ENCODE data around the gene CPED1. TPM values are rescaled to one million over a fixed set of nuclear protein-coding genes. Genes with fewer than 3 reads are reported as not detected.

CPED1 gene
- total RNA-seq, 1 donor from 2014 or later = not detected

- TF ChIP-seq CTCF (IDR thresholded peaks at IDR 0.05; ENCODE audit: partially characterized antibody, unreplicated experiment) = no peak
- DNase-seq = no peak
- Mint-ChIP-seq H3K36me3 (ENCODE audit: unreplicated experiment) (no peaks in the 10 kb centered on the region), H3K4me3 (ENCODE audit: unreplicated experiment) (no peak overlapping the region), H3K27me3 (ENCODE audit: unreplicated experiment) (no peaks in the 10 kb centered on the region), H3K9me3 (ENCODE audit: unreplicated experiment) (no peaks in the 10 kb centered on the region), H3K4me1 (ENCODE audit: low read depth, unreplicated experiment) (no peaks in the 10 kb centered on the region), H3K27ac (ENCODE audit: unreplicated experiment) (no peak overlapping the region)
Observed at GRCh38 chr7:121042899-121043298, 54.4 kb downstream of the CPED1 start.

GRCh38 chr7:121043314-121044234 is 55.1 kb downstream of the CPED1 start:
- no peak overlapping the region for H3K4me3 Mint-ChIP-seq (ENCODE audit: unreplicated experiment)
- H3K27ac Mint-ChIP-seq (ENCODE audit: unreplicated experiment) = no peak overlapping the region
- H3K9me3 Mint-ChIP-seq (ENCODE audit: unreplicated experiment) = no peaks in the 10 kb centered on the region
- no peaks in the 10 kb centered on the region for H3K36me3 Mint-ChIP-seq (ENCODE audit: unreplicated experiment)
- TF ChIP-seq CTCF (IDR thresholded peaks at IDR 0.05; ENCODE audit: partially characterized antibody, unreplicated experiment) = no peak
- no peak for DNase-seq
- no peaks in the 10 kb centered on the region for H3K27me3 Mint-ChIP-seq (ENCODE audit: unreplicated experiment)
- no peaks in the 10 kb centered on the region for H3K4me1 Mint-ChIP-seq (ENCODE audit: low read depth, unreplicated experiment)

GRCh38 chr7:121045090-121045489 is 56.6 kb downstream of the CPED1 start:
- TF ChIP-seq CTCF (IDR thresholded peaks at IDR 0.05; ENCODE audit: partially characterized antibody, unreplicated experiment) = no peak
- Mint-ChIP-seq H3K4me1 (ENCODE audit: low read depth, unreplicated experiment) (no peaks in the 10 kb centered on the region), H3K4me3 (ENCODE audit: unreplicated experiment) (no peak overlapping the region), H3K27me3 (ENCODE audit: unreplicated experiment) (no peaks in the 10 kb centered on the region), H3K27ac (ENCODE audit: unreplicated experiment) (no peak overlapping the region), H3K9me3 (ENCODE audit: unreplicated experiment) (no peaks in the 10 kb centered on the region), H3K36me3 (ENCODE audit: unreplicated experiment) (no peaks in the 10 kb centered on the region)
- DNase-seq = no peak

GRCh38 chr7:121046009-121046408 is 57.5 kb downstream of the CPED1 start:
- no peak for DNase-seq
- Mint-ChIP-seq H3K4me3 (ENCODE audit: unreplicated experiment) (no peak overlapping the region), H3K36me3 (ENCODE audit: unreplicated experiment) (no peaks in the 10 kb centered on the region), H3K4me1 (ENCODE audit: low read depth, unreplicated experiment) (no peaks in the 10 kb centered on the region), H3K27ac (ENCODE audit: unreplicated experiment) (no peak overlapping the region), H3K9me3 (ENCODE audit: unreplicated experiment) (no peaks in the 10 kb centered on the region), H3K27me3 (ENCODE audit: unreplicated experiment) (no peaks in the 10 kb centered on the region)
- TF ChIP-seq CTCF (IDR thresholded peaks at IDR 0.05; ENCODE audit: partially characterized antibody, unreplicated experiment) = no peak

GRCh38 chr7:121046893-121047468 is 58.5 kb downstream of the CPED1 start:
- Mint-ChIP-seq H3K4me1 (ENCODE audit: low read depth, unreplicated experiment) (no peaks in the 10 kb centered on the region), H3K4me3 (ENCODE audit: unreplicated experiment) (no peak overlapping the region), H3K9me3 (ENCODE audit: unreplicated experiment) (no peaks in the 10 kb centered on the region), H3K27ac (ENCODE audit: unreplicated experiment) (no peak overlapping the region), H3K36me3 (ENCODE audit: unreplicated experiment) (no peaks in the 10 kb centered on the region), H3K27me3 (ENCODE audit: unreplicated experiment) (no peaks in the 10 kb centered on the region)
- DNase-seq = no peak
- TF ChIP-seq CTCF (IDR thresholded peaks at IDR 0.05; ENCODE audit: partially characterized antibody, unreplicated experiment) = no peak
